Gastroesophageal sphincter (tissue), 3 donors: ENCODE measurements around the gene CRCP.

Experiments used
- CTCF ChIP-seq, 4 experiments: fragments of 200-600 bp in 2 of 4; fragments of 450-650 bp in 2 of 4; sonication (generic) in 1 of 4; IDR thresholded peaks; one replicate each; pipeline ENCODE4 v1.5.1; 2017 to 2019; ENCODE audit warnings: antibody characterized with exemption in 4 of 4, mild to moderate bottlenecking in 2 of 4, moderate library complexity in 2 of 4
- EP300 ChIP-seq: sonication (generic); formaldehyde crosslinking; IDR thresholded peaks from one replicate; pipeline ENCODE4 v1.6.1; 2017; ENCODE audit warnings: antibody characterized with exemption, mild to moderate bottlenecking
- POLR2A ChIP-seq, 2 donors: fragments of 450-650 bp; IDR thresholded peaks; one replicate each; pipeline ENCODE4 v1.6.1; 2017; ENCODE audit warnings: antibody characterized with exemption in 2 of 2, mild to moderate bottlenecking in 2 of 2, moderate library complexity in 1 of 2
- POLR2AphosphoS5 ChIP-seq: sonication (generic); formaldehyde crosslinking; IDR thresholded peaks from one replicate; pipeline ENCODE4 v1.6.1; 2017; ENCODE audit warnings: antibody characterized with exemption

GRCh38 chr7:66181329-66181728 lies 66.7 kb downstream of the CRCP start:
- no peak for TF ChIP-seq CTCF (IDR thresholded peaks at IDR 0.05)
- no peak for TF ChIP-seq POLR2A (IDR thresholded peaks at IDR 0.05)
- no peak for TF ChIP-seq EP300
- no peak for TF ChIP-seq POLR2AphosphoS5
